H1 (cell line): ENCODE results near the gene PDE4D. TPM values are rescaled to one million over a fixed set of nuclear protein-coding genes. Genes with fewer than 3 reads are reported as not detected.

ENCODE experiments used
- CTCF ChIA-PET: fragments of 300-600 bp; sonication (Branson Sonifier 250); formaldehyde crosslinking; loops from one replicate; lab custom pipeline; 2021; ENCODE audit not compliant: partially characterized antibody; lab: Charles Lee
- POLR2A ChIA-PET: fragments of 300-600 bp; sonication (Branson Sonifier 250); formaldehyde crosslinking; loops from one replicate; lab custom pipeline; 2021; ENCODE audit warnings: inconsistent platforms; ENCODE audit not compliant: partially characterized antibody; lab: Charles Lee
- DNase-seq, 2 experiments: peaks; one replicate each; pipeline versions ENCODE4 v3.0.0 to v3.0.0-alpha.2; 2010 to 2022; ENCODE audit warnings: low spot score in 2 of 2, low read depth in 1 of 2, mixed read lengths in 1 of 2
- FAIRE-seq: peaks from 2 replicates; lab custom pipeline; 2011; peaks lifted over from hg19 to GRCh38; lab: Jason Lieb, UNC
- H2AFZ ChIP-seq: 2 replicates; pipeline ENCODE4 v1.8.1; 2012; ENCODE audit warnings: low read length, inconsistent platforms
- H2AK5ac ChIP-seq: 2 replicates; pipeline ENCODE4 v1.6.1; 2013; ENCODE audit warnings: low read depth, low read length
- H2BK120ac ChIP-seq: replicated peaks from 2 replicates; pipeline ENCODE3; 2013; ENCODE audit warnings: low read depth, low read length, inconsistent platforms
- H2BK12ac ChIP-seq: 2 replicates; pipeline ENCODE4 v1.6.1; 2013; ENCODE audit warnings: low read depth, low read length
- H2BK15ac ChIP-seq: 2 replicates; pipeline ENCODE4 v1.6.1; 2013; ENCODE audit warnings: low read length
- H2BK20ac ChIP-seq: 2 replicates; pipeline ENCODE4 v1.6.1; 2013; ENCODE audit warnings: low read length
- H2BK5ac ChIP-seq: 2 replicates; pipeline ENCODE4 v1.6.1; 2013; ENCODE audit warnings: low read depth, low read length
- H3K14ac ChIP-seq: 2 replicates; pipeline ENCODE4 v1.6.1; 2013; ENCODE audit warnings: inconsistent platforms; ENCODE audit not compliant: insufficient read length
- H3K18ac ChIP-seq: 2 replicates; pipeline ENCODE4 v1.6.1; 2013; ENCODE audit warnings: low read length; ENCODE audit errors: extremely low read depth
- H3K23ac ChIP-seq: 2 replicates; pipeline ENCODE4 v1.6.1; 2013; ENCODE audit warnings: inconsistent platforms; ENCODE audit not compliant: insufficient read length
- H3K23me2 ChIP-seq: 2 replicates; pipeline ENCODE4 v1.6.1; 2013; ENCODE audit warnings: low read depth, low read length
- H3K27ac ChIP-seq: 2 replicates; pipeline ENCODE4 v1.6.1; 2011; ENCODE audit warnings: low read depth, low read length, inconsistent platforms
- H3K27me3 ChIP-seq, 4 experiments: replicated peaks in 1 of 4; 1 replicate in 1 of 4; 2 replicates in 3 of 4; pipeline versions ENCODE4 v1.6.1 to v1.8.1; 2011 to 2013; ENCODE audit warnings: low read length in 3 of 4, mild to moderate bottlenecking in 3 of 4, inconsistent platforms in 2 of 4, mixed read lengths in 2 of 4, moderate library complexity in 1 of 4; ENCODE audit not compliant: control insufficient read depth in 3 of 4, insufficient read depth in 3 of 4; ENCODE audit errors: extremely low read depth in 1 of 4
- H3K36me3 ChIP-seq, 4 experiments: 2 replicates each; pipeline versions ENCODE4 v1.6.1 to v1.8.1; 2011 to 2013; ENCODE audit warnings: mild to moderate bottlenecking in 4 of 4, low read length in 3 of 4, moderate library complexity in 2 of 4, control low read depth in 1 of 4, inconsistent platforms in 1 of 4; ENCODE audit not compliant: insufficient read depth in 4 of 4, control insufficient read depth in 2 of 4
- H3K4ac ChIP-seq: replicated peaks from 2 replicates; pipeline ENCODE3; 2013; ENCODE audit warnings: low read length, low read depth, mixed read lengths, inconsistent platforms; ENCODE audit not compliant: insufficient read length
- H3K4me1 ChIP-seq, 4 experiments: replicated peaks in 1 of 4; 1 replicate in 1 of 4; 2 replicates in 3 of 4; pipeline versions ENCODE4 v1.6.1 to v1.8.1; 2011 to 2013; ENCODE audit warnings: low read length in 3 of 4, inconsistent platforms in 2 of 4, mixed read lengths in 1 of 4; ENCODE audit not compliant: insufficient read depth in 4 of 4, control insufficient read depth in 3 of 4
- H3K4me2 ChIP-seq, 2 experiments: 2 replicates each; pipeline versions ENCODE4 v1.6.1 to v1.8.1; 2011 to 2013; ENCODE audit warnings: low read depth in 2 of 2, low read length in 2 of 2, control low read depth in 1 of 2, inconsistent platforms in 1 of 2, mild to moderate bottlenecking in 1 of 2; ENCODE audit not compliant: insufficient read depth in 1 of 2
- H3K4me3 ChIP-seq, 4 experiments: fragments of 200-600, 300-600 bp in 1 of 4; sonication (generic), shearing (Covaris generic), sonication (Bioruptor Twin) in 1 of 4; 2 replicates each; pipeline versions ENCODE4 v1.5.1 to v1.8.1; 2011 to 2016; ENCODE audit warnings: low read length in 4 of 4, low read depth in 3 of 4, control low read depth in 2 of 4, inconsistent platforms in 2 of 4, mild to moderate bottlenecking in 2 of 4, mixed read lengths in 1 of 4, moderate library complexity in 1 of 4; ENCODE audit not compliant: insufficient read depth in 2 of 4; ENCODE audit errors: extremely low read depth in 1 of 4
- H3K56ac ChIP-seq: replicated peaks from 2 replicates; pipeline ENCODE3; 2013; ENCODE audit warnings: low read depth, mild to moderate bottlenecking, mixed read lengths, low read length, inconsistent platforms; ENCODE audit not compliant: insufficient read length
- H3K79me1 ChIP-seq: 2 replicates; pipeline ENCODE4 v1.6.1; 2013; ENCODE audit warnings: low read depth, low read length, control low read depth
- H3K79me2 ChIP-seq, 2 experiments: 2 replicates each; pipeline versions ENCODE4 v1.6.1 to v1.8.1; 2012 to 2013; ENCODE audit warnings: low read length in 2 of 2, mild to moderate bottlenecking in 2 of 2, inconsistent platforms in 1 of 2; ENCODE audit not compliant: insufficient read depth in 2 of 2, control insufficient read depth in 1 of 2
- H3K9ac ChIP-seq, 4 experiments: replicated peaks in 1 of 4; 1 replicate in 1 of 4; 2 replicates in 3 of 4; pipeline versions ENCODE4 v1.6.1 to v1.8.1; 2011 to 2013; ENCODE audit warnings: low read depth in 3 of 4, low read length in 3 of 4, control low read depth in 2 of 4, mild to moderate bottlenecking in 2 of 4, moderate library complexity in 2 of 4, inconsistent platforms in 1 of 4; ENCODE audit errors: extremely low read depth in 1 of 4
- H3K9me3 ChIP-seq, 2 experiments: 2 replicates each; pipeline versions ENCODE4 v1.6.1 to v1.8.1; 2012 to 2013; ENCODE audit warnings: mild to moderate bottlenecking in 2 of 2, moderate library complexity in 2 of 2, control low read depth in 1 of 2, inconsistent platforms in 1 of 2, low read depth in 1 of 2, low read length in 1 of 2, mixed read lengths in 1 of 2; ENCODE audit not compliant: insufficient read depth in 2 of 2
- H4K20me1 ChIP-seq, 2 experiments: replicated peaks in 1 of 2; 2 replicates each; pipeline versions ENCODE3 to v1.8.1; 2011 to 2013; ENCODE audit warnings: inconsistent platforms in 2 of 2, low read length in 2 of 2, mild to moderate bottlenecking in 1 of 2; ENCODE audit not compliant: insufficient read depth in 2 of 2, control insufficient read depth in 1 of 2
- H4K5ac ChIP-seq: 2 replicates; pipeline ENCODE4 v1.6.1; 2013; ENCODE audit warnings: low read length, low read depth, mixed read lengths, inconsistent platforms; ENCODE audit not compliant: insufficient read length
- H4K8ac ChIP-seq: 2 replicates; pipeline ENCODE4 v1.8.0; 2013; ENCODE audit warnings: mild to moderate bottlenecking, moderate library complexity, low read length, inconsistent platforms; ENCODE audit not compliant: insufficient read depth; ENCODE audit errors: extremely low read depth
- H4K91ac ChIP-seq: replicated peaks from 2 replicates; pipeline ENCODE3; 2013; ENCODE audit warnings: low read length, mixed read lengths, inconsistent platforms; ENCODE audit not compliant: insufficient read length
- BRCA1 ChIP-seq: IDR thresholded peaks from 2 replicates; pipeline ENCODE4 v1.6.1; 2012; ENCODE audit warnings: low read depth, low read length, improper control_type of control experiment
- EZH2 ChIP-seq: fragments of 200-600 bp; sonication (generic); IDR thresholded peaks from 2 replicates; pipeline ENCODE4 v1.7.1; 2012; ENCODE audit warnings: low read depth, mild to moderate bottlenecking, moderate library complexity, low read length, inconsistent platforms; ENCODE audit not compliant: severe bottlenecking
- polyA plus RNA-seq, 7 experiments: library from polyadenylated mRNA; depleted of rRNA in 3 of 7; stranded (reverse) in 5 of 7; unstranded in 2 of 7; fragments of >200 nt in 5 of 7; fragments of 200-250 nt in 2 of 7; gene quantifications; 1 replicate in 5 of 7; 2 replicates in 1 of 7; 4 replicates in 1 of 7; pipeline versions ENCODE4 v1.2.1 to v1.2.3, GENCODE V29; 2011 to 2013; ENCODE audit warnings: missing spikeins in 2 of 7, mixed read lengths in 2 of 7
- total RNA-seq: library from RNA; stranded (reverse); fragmentation: NEBNext Ultra II Directional; extraction: Animal tissue kit (Norgen Biotek cat#: 25700); gene quantifications from 2 replicates; pipeline ENCODE4 v1.2.1, GENCODE V29; 2021

The PDE4D gene
- total and polyA plus RNA-seq, 2 of the 8 experiments (the other 6 are each of a cell fraction or from before 2014, with no cell fraction given) = 2.3 to 3.7 TPM

DNA sequence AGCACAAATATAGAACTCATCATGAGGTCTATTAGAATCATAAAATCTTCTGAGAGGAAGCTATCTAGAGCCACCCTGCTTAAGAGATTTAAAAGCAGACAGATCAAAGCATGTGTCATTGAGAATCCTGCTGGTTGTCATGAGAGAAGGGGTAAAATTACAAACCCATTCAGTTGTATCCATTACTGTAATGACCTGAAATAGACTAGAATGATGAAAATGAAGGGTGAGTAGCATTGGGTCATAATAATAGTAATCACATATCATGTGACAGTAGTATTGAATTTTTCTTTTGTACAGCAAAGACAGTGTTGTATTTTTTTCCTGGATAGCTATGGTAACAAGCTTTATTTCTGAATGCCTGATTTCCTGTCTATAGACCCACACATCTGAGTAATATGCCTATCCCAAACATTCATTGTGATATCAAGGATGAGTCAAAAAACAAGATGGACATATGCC, 149.0 kb downstream of the PDE4D start:
- no peak overlapping the region for H2BK5ac ChIP-seq
- no peak overlapping the region for H3K18ac ChIP-seq
- H3K79me2 ChIP-seq = no peaks in the 10 kb centered on the region
- no peaks in the 10 kb centered on the region for H3K23me2 ChIP-seq
- H2BK120ac ChIP-seq = no peak overlapping the region
- H3K79me1 ChIP-seq = no peaks in the 10 kb centered on the region
- FAIRE-seq (no peak), DNase-seq (no peak)
- POLR2A ChIA-PET = no interaction called here
- no peak overlapping the region for H2BK20ac ChIP-seq
- no peak overlapping the region for H4K8ac ChIP-seq
- no peaks in the 10 kb centered on the region for H3K36me3 ChIP-seq
- H3K4ac ChIP-seq = no peak overlapping the region
- H3K4me1 ChIP-seq = no peaks in the 10 kb centered on the region
- TF ChIP-seq EZH2 = no peak
- TF ChIP-seq BRCA1 = no peak
- H3K56ac ChIP-seq = no peak overlapping the region
- no peaks in the 10 kb centered on the region for H4K20me1 ChIP-seq
- CTCF ChIA-PET = interaction anchor here (0.6 to 1.6 kb wide), 3 partner anchors 9 to 62 kb away, joined by 3 read pairs; no protein-coding TSS in a partner anchor
- no peaks in the 10 kb centered on the region for H3K9me3 ChIP-seq
- H2BK12ac ChIP-seq = no peak overlapping the region
- no peak overlapping the region for H4K5ac ChIP-seq
- no peak overlapping the region for H2BK15ac ChIP-seq
- H3K14ac ChIP-seq = no peak overlapping the region
- no peak overlapping the region for H3K27ac ChIP-seq
- no peak overlapping the region for H3K4me2 ChIP-seq
- H2AK5ac ChIP-seq = no peak overlapping the region
- H2AFZ ChIP-seq = no peak overlapping the region
- H3K27me3 ChIP-seq = no peaks in the 10 kb centered on the region; a peak in 1 of 7 replicates
- H3K23ac ChIP-seq = no peak overlapping the region
- H4K91ac ChIP-seq = no peak overlapping the region
- H3K9ac ChIP-seq = no peak overlapping the region
- H3K4me3 ChIP-seq = no peak overlapping the region
